HG02623 (cell line): ENCODE data around the gene HVCN1.

Source experiments
- ATAC-seq: cut with Tn5 transposase; IDR thresholded peaks from one replicate; pipeline ENCODE4 v1.9.1; 2021; ENCODE audit warnings: moderate library complexity; ENCODE audit not compliant: unreplicated experiment

The HVCN1 gene

DNA sequence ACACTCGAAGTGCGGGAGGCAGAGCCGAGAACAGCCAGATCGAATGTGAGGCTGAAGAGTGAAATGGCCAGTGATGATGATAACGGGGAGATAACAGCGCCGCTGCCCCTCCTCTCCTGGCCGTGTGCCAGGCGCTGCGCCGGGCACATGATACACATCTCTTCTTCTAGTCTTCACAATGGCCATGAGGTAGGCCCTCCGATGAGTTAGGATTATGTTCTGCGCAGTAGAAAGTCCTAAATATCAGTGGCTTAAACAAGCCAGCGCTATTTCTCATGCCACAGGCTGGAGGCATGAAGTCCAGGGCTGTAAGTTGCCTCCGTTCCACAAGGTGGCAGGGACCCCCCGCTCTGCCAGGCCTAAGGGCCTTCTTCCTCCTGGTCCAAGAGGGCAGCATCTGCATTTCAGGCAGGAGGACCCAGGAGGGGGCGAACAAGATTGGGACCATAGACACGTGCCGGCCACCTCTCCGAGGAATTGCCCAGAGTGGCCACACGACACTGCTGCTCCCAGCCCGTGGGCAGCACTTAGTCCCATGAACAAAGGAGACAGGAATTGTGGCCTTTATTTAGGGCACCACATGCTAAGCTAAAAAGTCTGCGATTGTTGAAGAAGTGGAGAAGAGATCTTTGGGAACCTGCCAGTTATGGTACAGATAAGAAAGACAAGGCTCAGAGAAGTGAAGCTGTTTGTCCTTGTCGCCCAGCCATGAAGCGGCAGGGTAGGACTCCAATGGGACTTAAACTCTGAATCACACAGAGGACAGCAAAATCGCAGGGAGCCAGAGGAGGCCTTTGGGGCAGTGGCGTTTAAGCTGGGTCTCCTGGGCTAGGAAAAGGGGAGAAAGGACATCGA, 10.9 kb upstream of the HVCN1 start:
- no peak for ATAC-seq

DNA sequence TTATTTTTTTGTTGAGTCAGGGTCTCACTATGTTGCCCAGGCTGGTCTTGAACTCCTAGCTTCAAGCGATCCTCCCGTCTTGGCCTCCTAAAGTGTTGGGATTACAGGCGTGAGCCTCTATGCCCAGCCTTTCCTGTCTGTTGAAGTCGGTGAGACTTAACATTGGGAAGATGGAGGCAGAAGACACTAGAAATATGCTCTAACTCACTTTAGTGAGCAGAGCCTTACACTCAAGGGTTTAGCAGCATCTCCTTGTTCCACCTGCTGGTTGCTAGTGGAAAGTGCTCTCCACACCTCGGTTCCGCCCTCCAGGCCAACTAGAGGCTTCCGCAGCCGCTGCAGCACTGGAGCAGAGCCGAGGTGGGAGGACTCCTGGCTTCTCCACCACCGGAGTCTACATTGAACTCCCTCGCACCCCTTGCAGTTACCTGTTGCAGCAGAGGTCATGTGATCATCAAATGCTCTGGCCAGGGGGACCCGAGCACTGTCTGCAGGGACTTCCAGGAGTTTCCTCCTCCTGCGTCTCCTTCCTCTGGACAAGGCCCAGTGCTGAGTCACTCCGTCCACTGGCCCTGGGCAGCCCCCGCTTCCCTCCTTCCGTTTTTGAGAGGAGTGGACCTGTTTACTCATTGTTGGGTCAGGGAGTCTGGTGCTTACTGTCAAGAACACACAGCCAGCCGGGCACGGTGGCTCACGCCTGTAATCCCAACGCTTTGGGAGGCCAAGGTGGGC, 9.4 kb upstream of the HVCN1 start:
- peak; percentile 88 for ATAC-seq

DNA sequence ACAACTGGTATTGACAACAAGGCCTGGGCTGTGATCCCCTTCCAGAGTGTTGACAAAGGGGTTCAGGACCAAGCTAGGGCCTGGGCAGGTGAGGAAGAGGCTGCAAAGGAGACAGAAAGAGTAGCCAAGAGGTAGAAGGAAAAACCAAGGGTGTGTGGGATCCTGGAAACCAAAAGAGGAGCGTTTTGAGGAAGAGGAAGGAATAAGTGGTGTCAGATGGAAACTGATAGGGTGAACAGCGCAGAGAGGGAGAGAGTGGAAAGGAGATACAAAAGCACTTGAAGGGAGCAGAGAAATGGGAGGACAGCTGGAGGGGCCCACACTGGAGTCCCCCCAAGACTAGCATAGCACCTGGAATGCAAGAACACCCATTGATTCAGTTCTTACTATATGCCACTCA, 8.3 kb upstream of the HVCN1 start:
- ATAC-seq, result no peak

DNA sequence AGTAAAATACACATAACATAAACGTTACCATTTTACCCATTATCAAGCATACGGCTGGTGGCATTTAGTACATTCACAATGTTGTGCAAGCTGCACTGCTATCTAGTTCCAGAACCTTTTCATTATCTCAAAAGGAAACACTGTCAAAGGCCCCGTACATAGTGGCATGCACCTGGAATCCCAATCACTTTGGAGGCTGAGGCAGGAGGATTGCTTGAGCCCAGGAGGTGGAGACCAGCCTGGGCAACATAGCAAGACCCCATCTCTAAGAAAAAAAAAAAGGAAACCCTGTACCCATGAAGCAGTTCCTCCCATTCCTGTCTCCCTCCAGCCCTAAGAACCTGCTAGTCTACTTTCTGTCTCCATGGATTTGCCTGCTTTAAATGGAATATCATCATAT, 7.4 kb upstream of the HVCN1 start:
- no peak for ATAC-seq

DNA sequence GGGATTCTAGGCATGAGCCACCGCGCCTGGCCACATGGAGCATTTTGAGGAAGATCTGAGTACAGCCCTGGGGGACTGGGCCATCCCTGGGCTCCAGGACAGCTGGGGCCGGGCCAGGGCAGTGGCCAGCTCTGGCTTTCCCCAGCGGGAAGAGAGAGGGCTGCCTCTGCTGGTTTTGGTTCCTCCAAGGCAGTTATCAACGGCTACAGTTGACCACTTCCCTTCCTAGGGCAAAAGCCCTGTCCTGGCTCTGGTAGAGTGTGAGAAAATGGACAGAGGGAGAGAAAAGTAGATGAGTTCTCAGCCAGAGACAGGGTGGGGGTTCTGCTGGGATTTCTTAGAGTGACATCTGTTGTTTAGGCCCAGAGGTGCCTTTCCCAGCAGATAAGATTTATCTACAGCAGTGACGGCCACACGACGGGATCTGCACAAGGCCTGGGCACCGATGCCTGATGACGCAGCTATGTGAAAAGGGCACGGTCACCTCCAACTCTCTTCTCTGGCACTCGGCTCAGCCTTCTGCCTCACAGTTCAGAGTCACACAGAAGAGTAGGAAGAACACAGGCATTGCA, 5.5 kb upstream of the HVCN1 start:
- ATAC-seq, result no peak

DNA sequence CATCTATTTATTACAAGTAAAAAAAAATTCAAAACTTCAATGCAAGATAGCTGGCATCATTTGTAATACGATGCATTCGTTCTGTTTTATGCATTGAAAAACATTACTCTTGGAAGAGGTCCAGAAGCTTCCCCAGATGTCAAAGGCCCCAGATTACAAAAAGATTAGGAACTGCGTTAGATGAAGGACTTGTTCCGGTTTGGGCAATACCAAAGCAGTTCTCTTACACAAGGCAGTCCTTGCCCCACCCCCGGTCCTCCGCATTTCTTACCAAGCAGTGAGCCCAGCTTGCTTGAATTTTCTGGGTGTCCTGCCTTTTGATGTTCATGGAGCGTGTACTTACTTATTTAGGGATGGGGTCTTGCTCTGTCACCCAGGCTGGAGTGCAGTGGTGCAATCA, 4.8 kb upstream of the HVCN1 start:
- no peak for ATAC-seq

- no peak for ATAC-seq
Observed at GRCh38 chr12:110690127-110690430, 1.2 kb upstream of the HVCN1 start.

- ATAC-seq, result no peak
Observed at GRCh38 chr12:110689281-110690126, 589 bp upstream of the HVCN1 start.

- no peak for ATAC-seq
Observed at GRCh38 chr12:110687396-110688169, 1.3 kb downstream of the HVCN1 start.

- no peak for ATAC-seq
Observed at GRCh38 chr12:110686294-110686903, 2.5 kb downstream of the HVCN1 start.

DNA sequence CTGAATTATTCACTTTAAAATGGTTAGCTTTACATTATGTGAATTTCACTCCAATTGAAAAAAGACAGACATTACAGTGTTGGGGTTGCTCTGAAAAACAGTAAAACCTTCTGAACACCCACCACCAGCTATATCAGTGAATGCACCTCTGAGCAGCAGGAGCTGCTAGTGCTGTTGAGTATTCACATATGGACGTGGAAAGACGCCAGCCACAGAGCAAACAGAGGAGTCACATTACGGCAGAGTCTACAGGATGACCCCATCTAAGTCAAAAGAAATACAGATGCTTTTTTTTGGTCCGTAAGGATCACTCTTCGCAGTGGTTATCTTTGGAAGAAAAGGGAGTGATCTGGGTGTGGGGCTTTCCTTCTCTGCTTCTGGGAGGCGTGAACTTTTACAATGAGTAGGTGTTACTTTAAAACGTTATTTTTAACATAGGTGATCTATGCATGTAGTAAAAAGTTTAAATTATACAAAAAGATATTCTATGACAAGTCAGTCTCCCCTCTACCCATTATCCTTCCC, 4.5 kb downstream of the HVCN1 start:
- ATAC-seq, result no peak

DNA sequence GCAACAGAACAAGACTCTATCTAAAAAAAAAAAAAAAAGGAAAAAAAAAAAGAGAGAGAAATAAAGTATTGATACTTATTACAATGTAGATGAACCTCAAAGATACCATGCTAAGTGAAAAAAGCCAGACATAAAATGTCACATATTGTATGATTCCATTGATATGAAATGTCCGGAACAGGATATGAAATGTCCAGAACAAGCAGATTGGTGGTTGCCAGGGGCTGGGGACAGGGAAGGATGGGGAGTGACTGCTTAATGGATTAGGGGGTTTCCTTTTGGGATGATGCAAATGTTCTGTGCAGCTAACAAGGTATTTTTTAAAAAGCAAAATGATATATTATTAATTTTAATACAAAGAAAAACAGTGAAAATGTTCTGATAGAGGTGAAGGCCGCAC, 5.0 kb downstream of the HVCN1 start:
- no peak for ATAC-seq

- no peak for ATAC-seq
Observed at GRCh38 chr12:110680032-110680431, 8.9 kb downstream of the HVCN1 start.

- no peak for ATAC-seq
Observed at GRCh38 chr12:110679201-110679600, 9.7 kb downstream of the HVCN1 start.

DNA sequence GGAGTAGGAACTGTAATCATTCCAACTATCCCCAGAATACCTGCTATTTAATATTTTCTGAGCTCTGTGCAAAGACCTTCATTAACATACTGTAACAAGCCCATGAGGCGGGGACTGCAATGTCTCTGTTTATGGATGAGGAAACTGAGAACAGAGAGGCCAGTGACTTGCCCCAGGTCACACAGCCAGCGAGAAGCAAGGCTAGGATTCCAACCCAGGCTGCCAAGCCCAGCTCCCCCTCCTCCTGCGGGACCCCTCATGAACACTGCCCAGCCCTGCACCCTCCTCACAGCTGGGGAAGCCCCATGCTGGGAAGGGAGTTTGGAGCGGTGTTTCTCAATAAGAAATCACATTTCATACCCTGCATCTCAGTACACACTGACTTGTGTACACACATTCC, 10.9 kb downstream of the HVCN1 start:
- no peak for ATAC-seq

DNA sequence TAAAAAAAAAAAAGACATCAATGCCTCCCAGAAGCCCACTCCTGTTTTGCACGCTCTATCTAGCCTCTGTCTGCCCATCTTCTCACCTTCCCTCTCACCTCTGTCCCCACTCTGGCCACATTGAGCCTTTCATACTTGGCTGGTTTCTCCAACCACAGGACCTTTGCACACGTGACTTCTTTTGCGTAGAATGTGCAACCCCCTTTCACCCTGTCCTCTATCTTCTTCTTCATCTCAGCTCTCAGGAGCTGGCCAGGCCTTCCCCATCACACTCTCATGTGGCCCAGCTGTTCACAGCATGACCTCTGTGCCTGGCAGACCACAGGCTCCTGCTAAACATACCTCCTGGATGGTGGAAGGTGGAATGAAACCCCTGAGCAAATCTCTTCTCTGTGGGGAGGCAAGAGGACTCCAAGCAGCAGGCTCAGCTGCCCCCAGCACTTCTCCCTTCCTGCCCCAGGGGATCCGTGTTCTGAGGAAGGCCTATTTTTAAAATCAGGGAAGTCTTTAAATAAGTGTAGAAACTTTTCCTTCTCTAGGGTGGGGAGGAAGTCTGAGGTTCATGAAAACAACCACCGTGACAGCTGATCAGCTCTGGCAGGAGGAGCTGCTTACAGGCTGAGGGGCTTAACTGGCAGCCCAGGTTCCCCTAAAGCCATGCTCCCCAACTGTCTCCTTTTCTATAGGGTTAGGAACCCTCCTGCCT, 11.6 kb downstream of the HVCN1 start:
- ATAC-seq, result peak; percentile 71

DNA sequence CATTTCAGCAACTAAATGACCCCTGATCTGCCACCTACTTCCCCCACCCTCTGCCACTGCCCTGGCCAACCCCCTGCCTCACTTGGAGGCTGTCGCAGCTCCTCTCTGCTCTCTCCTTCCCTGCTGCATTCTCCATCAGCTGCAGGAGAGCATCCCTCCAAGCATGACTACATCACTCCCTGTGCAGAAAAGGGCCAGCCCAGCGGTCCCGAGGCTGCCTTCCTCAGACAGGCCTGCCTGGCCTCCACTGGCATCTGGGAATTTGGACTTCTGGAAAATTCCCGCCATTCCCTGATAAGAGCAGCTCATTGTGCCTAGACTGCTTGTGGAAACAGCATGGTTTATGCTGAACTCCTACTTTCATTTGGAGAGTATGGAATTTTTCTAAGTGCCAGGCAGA, 12.7 kb downstream of the HVCN1 start:
- no peak for ATAC-seq

- peak; percentile 56 for ATAC-seq
Observed at GRCh38 chr12:110670161-110670701, 18.7 kb downstream of the HVCN1 start.

DNA sequence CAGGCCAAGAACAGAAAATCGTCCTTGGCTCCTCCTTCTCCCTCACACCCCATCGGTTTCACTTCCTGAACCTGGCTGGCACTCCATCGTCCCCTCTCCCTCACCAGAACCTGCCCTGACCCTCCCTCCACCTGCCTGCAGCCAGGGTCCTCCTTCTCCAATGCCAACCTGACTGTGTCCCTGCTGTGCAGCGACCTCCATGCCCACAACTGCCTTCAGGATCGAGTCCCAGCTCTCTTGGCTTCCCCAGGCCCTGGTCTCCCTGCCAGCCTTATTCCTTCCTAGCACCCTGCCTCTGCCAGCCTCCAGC, 19.8 kb downstream of the HVCN1 start:
- ATAC-seq, result no peak
